Umbilical cord (tissue), 2 donors: ENCODE measurements around the gene DOC2B. TPM values are rescaled to one million over a fixed set of nuclear protein-coding genes. Genes with fewer than 3 reads are reported as not detected.
"Not testable (repeated sequence)": the region's sequence is repeated elsewhere in the genome, so short reads cannot be mapped to it uniquely, and the experiment has no call there.

Experiments used
- DNase-seq: peaks from one replicate; pipeline ENCODE4 v3.0.0-alpha.2; 2015; ENCODE audit warnings: low spot score
- total RNA-seq: library from RNA; depleted of rRNA; stranded (reverse); fragments of >200 nt; gene quantifications from one replicate; pipeline ENCODE4 v1.2.3, GENCODE V29; 2014; ENCODE audit warnings: low replicate concordance; ENCODE audit not compliant: insufficient read depth

DOC2B gene
- total RNA-seq, 1 donor from 2014 or later, result 2.2 TPM

DNA sequence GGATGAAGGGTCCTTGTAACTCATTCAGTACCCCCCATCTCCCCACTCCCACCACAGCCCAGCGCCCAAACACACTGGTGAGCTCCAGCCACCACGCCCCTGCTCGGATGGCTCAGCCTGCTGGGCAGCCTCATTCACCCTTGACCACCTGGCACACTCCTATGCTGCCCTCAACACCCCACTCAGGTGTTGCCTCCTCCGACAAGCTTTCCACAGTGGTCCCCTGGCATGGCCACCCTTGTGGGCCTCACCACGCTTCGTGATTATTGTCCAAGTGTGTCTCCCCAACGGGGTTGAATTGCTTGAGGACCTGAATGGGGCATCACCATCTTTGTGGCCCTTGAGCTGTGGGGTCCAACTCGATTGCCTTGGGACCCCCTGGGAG, 12.0 kb upstream of the DOC2B start:
- no peak for DNase-seq

DNA sequence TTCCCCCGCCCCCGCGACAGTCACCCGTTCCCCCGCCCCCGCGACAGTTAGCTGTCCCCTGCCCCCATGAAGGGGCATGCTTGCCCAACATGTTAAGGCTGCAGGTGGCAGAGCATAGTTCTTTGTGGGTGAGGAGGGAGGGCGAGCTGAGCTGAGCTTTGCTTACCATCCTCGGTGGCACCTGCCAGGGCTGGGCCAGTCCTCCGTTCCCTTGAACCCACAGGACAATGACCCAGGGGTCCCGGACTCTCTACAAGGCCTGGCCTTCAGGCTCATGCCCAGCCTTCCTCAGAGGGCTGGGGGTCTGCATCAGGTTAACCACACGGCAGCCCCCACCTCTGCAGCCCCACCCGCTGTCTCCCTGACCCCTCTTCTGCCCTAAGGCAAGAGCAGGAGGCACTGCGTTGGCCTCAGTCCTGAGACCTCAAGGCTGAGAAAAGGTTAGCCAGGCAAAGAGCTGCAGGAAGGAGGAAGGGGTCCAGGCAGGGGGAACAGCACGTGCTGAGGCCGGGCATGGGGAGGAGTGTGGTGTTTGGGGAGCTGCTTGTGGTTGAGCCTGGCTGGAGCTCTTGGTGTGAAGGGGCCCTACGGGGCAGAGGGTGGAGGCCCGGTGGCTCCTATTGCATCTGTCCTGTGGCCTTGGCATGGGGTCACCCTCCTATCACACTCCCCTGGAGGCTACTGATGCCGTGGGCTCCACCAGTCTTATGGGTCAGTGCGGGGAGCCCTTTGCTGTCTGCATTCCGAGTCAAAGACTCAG, 11.4 kb upstream of the DOC2B start:
- no peak for DNase-seq

DNA sequence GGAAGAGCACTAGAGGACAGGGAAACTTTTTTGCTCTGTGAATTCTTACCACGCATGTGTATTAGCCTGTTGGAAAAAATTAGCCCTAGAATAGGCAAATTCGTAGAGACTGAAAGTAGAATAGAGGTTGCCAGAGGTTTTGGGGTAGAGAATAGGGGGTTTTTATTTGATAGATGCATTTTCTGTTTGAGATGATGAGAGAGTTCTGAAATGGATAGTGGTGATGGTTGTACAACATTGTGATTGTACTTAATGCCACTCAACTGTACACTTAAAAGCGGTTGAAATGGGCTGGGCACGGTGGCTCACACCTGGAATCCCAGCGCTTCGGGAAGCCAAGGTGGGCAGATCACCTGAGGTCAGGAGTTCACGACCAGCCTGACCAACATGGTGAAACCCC, 8.0 kb upstream of the DOC2B start:
- DNase-seq, result no peak

DNA sequence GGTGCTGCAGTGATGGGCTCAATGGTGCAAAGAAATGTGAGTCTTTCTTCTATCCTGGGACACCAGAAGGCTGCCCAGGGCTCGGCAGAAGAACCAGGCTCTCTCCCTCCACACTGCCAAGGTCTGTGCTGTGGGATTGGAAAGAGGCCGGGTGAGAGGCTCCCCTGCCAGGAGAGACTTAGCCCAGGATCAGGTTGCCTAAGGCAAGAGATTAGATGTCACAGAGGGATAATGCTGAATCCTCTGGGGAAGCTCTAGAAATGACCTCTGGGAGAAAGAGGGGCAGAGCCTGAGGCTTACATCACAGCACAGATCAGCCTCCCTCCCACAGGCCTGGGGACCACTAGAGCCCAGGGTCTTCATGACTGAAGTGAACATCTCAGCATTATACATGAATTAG, 5.7 kb upstream of the DOC2B start:
- DNase-seq, result no peak

DNA sequence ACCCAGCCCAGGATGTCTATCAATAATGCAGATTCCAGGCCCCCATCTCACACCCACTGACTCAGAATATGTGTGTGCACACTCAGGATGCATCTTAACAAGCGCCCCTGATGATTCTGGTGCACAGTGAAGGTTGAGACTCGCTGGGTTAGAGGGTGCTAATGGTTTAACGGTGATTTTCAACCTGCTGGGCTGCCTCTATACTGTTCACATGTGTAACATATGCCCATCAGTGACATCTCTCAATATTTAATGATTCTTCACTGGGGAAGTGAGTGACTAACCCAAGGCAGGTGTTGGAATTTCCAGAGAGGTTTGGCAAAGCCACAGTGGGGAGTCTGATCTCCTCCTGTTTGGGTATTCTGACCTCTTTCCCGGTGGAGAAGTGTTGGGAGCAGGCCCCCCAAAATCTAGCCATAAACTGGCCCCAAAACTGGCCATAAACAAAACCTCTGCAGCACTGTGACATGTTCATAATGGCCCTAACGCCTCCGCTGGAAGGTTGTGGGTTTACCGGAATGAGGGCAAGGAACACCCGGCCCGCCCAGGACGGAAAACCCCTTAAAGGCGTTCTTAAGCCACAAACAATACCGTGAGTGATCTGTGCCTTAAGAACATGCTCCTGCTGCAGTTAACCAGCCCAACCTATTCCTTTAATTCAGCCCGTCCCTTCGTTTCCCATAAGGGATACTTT, 4.1 kb upstream of the DOC2B start:
- DNase-seq, result no peak

DNA sequence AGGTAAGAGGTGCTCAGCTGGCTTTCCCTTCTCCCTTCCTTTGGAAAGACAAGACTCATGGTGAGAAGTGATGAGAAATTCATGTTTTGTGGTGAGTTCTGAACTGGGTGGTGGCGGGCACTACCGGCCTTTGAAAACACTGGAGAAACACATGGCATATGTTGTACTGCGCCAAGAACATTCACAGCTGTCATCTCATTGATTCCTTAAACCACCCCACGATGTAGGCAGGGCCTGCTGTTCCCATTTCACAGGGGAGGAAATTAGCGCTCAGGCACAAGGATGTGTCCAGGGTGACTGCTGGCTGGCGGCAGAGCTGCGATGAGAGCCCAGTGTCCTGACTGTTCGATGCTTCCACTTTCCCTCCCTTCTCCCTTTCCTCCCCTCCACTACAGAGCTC, 1.6 kb upstream of the DOC2B start:
- no peak for DNase-seq

DNA sequence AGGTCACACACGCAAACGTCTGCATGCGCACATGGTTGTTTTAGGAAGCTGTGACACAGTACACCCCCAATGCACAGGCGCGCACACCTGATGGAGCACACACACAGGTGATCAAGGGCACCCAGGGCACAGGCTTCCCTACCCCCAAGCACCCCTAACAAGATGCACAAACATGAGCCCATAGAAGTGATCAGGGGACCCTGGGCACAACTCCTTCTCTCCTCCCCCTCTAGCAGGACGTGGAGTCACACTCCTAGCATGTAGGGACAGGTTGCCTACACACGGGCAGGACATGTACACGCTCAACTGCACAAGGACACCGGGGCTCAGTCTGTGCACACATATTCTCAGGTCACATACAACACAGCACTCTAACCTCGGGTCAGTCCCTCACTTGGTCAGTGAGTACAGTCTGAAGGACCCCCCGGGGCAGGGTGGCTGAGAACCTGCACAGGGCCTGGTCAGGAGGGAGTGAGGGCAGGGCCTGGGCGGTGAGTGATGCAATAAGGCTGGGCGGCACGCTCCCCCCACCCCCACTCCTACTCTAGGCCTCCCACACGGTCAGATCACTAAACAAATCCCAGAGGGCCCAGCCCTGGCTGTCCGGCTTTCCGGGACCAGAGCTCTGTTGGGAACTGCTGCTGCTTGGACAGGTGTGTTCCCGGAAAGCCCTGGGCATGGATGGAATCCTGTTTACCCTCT, 751 bp upstream of the DOC2B start:
- DNase-seq, result no peak

DNA sequence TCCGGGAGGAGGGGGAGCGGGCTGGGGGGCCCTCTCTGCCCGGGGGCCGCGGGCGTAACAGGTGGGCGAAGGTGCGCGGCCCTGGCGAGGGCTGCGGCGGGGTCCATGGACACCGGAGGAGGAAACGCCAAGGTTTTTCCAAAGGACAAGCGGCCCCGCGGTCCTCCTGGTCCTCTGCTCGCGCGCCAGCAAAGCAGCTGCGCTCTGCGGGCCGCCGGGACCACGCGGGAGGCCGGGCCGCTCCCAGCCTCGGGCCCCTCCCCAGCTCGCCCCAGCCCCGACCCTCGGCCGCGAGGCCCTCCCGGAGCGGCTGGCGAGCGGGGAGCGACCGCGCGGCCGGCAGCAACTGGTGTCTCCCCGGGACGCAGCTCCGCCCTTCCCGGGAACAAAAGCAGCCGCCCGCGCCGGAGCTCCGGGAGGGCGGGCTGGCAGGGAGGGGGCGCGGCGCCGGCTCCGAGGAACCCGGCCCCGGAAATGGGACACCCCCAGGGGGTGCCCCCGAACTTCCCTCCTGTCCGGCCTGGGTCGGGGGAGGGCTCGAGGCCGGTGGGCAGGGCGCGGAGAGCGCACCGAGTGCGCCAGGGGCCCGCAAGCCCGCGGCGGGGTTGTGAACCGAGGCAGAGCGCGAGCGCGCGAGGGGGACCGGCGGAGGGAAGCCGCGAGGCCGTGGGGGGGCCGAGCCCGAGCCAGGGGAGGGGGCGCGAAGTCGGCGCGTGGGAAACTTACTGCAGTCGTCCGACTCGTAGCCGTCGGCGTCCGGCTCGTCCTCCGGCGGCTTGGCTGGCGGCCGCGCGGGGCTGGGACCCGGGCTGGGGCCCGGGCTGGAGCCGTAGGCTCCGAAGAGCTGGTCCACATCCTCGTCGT, 837 bp downstream of the DOC2B start:
- peak; percentile 18 for DNase-seq

DNA sequence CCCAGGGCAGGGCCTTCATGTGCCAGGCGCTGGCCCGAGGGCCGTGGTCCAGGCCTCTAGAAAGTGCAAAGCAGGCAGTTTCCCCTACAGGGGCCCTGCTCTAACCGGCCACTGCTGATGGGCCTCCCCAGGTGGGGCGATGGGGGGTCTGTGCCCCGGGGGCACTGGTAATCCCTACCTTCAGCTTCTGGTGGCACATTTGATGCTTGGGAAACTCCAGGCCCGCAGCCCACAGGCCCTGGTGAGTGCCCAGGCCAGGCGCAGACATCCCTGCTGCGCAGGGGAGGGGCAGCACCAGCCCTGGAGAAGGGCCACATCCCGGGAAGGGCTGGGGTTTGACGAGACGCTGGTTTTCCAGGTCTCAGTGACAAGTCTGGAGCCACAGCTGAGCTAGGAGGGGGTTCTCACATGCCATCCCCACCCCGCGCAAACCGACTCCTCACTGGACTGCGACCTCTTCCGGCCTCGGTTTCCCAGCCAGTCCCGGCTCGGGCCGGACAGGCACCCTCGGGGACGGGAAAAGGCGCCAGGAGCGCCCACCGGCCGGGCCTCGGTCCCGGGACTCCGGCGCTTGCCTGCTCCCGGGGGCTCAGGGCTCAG, 1.6 kb downstream of the DOC2B start:
- no peak for DNase-seq

DNA sequence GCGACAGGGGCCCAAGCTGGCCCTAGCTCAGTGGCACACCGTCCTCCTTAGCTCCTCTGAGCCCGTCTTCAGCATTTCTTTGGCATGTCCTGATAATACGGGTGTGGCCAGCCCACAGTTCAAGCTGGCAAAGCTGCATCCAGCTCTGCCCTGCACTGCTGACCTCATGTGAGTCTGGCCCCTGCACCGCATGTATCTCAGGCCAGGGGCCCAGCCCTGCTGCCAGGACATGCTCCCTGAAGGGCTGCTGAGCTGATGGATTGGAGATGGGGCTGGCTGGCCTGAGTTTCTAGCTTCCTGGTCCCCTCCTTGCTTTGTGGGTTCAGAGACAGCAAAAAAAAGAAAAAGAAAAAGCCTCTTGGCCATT, 2.4 kb downstream of the DOC2B start:
- peak; percentile 48 for DNase-seq

DNA sequence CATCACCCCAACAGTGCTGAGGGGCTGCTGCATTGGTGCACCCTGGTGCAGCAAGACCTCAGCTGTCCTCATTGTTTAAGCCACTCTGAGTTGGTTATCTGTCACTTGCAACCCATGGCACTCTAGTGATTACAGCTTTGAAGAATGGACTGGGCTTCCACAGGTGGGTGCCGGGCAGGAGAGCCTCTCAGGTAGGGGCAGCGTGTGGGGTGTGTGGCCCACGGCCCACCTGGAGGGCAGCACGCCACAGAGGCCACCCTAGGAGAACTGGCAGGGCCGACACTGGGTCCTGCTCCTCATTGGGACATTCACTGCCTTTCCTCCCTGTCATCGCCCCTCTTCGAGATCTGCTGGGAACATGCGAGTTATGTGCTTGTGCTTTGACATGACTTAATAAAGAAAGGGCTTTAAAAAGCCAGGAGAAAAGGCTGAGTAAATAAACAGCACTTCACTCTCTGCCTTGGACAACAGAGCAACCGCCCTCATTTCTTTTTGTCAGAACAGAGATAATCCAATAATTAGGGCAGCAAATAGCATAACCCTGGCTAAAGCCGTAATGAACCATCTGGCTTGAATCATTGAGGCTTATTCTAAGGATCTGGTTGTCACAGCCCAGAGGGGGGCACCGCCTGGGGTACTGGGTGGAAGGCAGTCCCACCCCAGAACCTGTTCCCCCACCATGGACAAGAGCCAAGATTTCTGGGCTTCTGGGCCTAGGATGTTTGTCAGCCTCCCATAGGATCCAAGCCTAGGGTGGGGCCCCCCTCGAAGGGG, 3.0 kb downstream of the DOC2B start:
- peak; percentile 72 for DNase-seq

DNA sequence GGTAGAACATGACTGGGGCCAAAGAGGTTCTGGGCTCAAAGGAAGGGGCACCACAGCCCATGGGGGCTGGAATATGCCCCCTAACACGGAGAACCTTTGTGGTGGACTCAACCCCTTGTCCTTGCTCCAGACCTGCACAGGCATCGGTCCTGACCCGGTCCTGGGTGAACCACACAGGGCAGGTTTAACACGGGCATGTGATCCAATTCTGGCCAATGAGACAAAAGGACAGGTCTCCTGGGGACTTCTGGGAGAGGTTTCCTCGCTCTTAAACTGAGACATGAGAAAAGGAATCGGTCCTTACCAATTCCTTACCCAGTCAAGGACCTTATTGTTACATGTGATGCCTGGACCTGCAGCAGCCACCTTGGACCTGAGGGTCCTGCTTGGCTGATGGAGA, 3.7 kb downstream of the DOC2B start:
- DNase-seq, result no peak

DNA sequence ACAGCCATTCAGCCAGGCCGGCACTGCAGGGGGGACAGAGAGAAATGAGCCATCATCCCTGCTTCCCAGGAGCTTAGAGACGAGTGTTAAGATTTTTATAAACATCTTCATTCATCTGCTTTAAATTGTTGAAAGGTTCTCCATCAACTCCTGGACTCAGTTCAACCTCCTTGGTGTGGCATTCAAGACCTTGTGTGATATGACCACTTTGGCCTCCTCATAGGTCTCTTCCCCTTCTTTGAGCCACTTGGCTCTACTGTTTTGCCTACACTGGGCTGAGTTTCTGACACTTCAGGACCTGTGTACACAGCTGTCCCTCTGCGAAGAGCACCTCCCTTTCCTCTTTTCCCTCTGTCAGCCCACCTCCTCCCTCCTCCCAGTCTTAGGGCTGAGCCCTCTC, 4.3 kb downstream of the DOC2B start:
- no peak for DNase-seq

DNA sequence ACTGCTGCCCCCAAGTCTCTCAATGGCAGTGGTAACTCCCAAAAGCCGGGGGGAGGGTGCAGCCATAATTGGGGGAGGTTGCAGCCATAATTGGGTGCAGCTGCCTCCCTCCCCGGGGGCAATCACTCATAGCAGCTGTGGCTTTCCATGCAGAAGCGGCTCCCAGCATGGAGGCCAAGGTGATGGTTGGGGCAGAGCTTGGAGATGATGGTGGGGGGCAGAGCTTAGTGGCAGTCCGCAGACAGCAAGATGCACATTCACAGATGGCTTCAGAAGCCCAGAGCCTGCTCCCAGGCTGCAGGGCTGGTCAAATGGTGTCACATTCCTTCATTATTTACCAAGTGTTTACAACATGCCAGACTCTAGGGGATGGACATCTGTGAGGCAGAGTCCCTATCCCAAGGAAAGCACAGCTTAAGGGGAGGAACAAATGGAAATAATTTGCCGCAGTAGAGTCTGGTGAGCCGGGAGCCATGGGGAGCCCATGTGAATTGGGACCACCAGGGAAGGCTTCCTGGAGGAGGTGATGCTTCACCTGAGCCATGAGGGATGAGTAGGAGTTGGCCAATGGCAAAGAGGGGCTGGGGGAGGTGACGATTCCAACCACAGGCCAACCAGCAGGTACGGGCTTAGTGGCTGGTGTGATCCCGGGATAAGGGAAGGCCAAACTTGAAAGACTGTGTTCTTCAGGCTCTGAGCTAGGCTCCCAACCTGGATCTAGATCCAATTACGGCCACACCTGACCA, 8.1 kb downstream of the DOC2B start:
- no peak for DNase-seq

DNA sequence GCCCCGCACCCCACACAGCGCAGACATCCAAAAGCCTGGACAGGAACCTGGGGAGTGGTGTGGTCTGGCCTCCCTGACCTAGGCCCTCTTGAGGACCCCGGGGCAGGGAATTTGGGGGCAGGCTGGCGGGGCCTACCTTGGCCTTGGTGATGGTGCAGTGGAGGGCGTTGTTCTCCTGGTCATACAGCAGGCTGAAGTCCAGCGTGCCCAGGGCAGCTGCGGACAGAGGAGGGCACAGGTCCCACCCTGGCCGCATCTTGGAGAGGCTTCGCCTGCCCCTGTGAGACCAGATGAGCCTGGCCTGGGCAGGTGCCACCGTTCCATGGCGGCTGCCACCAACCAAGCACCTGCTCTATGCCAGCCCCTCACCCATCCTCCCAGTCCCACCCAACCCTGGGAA, 9.0 kb downstream of the DOC2B start:
- no peak for DNase-seq

DNA sequence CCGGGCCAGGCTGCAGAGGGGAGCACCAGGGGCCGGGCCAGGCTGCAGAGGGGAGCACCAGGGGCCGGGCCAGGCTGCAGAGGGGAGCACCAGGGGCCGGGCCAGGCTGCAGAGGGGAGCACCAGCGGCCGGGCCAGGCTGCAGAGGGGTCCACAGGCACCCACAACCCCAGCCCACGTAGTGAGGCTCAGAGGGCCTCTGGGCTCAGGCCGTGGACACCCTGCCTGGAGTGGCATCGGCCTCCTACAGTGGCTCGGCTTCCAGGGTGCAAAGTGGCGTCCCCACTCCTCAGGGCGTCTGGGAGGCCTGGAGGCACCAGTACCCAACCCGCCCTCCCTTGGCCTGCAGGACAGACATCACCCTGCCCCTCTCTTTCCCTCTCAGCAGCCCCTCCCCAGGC, 9.6 kb downstream of the DOC2B start:
- no peak for DNase-seq

DNA sequence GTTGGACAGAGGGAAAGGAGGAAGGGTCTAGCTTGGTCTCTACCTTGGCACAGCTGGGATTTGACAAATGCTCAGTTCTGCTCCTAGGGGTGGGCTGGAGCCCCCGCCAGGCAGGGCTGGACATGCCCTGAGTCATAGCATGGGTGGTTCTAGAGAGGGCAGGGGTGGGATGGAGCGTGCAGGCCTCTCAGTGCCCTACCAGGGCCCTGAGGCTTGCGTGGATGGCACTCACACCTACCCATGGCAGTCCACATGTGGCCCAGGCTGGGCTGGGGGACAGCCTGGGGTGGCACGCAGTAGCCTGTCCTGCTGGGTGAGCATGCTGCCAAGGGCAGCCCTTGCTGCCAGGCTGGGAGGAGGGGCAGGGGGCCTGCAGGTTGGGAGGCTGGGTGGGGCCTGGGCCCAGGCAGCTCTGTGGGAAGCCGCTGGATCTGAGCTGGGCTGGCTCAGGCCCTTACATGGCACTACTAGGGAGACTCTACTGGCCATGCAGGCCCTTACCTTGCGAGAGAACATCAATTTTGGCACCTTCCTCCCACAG, 11.2 kb downstream of the DOC2B start:
- DNase-seq, result no peak

DNA sequence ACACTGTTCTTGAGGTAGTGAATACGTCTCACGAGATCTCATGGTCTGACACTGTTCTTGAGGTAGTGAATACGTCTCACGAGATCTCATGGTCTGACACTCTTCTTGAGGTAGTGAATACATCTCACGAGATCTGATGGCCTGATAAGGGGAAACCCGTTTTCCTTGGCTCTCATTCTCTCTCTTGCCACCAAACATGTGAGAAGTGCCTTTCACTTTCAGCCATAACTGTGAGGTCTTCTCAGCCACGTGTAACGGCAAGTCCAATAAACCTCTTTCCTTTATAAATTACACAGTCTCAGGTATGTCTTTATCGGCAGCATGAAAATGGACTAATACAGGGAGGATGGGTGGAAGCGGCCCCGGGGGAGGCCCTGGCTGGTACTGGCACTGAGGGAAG, 12.8 kb downstream of the DOC2B start:
- DNase-seq, result not testable (repeated sequence)

DNA sequence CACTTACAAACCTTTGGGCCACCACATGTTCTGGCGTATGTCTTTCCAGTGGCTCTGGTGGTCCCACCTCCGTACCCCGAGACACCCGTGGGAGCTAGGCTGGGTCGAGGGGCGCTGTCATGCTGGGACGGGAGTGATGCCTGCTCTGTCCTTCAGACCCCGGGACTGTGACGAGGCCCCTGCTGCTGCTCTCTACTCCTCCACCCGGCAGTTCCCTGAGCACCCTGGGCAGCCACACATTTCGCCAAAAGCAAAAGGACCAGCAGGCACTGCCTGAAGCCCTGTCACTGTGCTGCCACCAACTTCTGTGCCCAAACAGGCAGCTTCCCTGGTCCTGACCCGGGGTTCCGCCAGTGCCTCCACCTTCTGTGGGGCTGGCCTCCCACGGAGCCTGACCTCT, 15.5 kb downstream of the DOC2B start:
- no peak for DNase-seq
